WTC11 (cell line): Measurements from ENCODE around the gene LIMK1. TPM values are rescaled to one million over a fixed set of nuclear protein-coding genes. Genes with fewer than 3 reads are reported as not detected.

Experiments used
- ATAC-seq: fragments of 200-7000 bp; cut with Tn5 transposase; 2 replicates; pipeline ENCODE4 v1.10.0; 2021; ENCODE audit warnings: mild to moderate bottlenecking, moderate library complexity
- CTCF ChIA-PET: fragments of 300-600 bp; sonication (Branson Sonifier 250); formaldehyde crosslinking; loops from one replicate; lab custom pipeline; 2021; ENCODE audit warnings: antibody characterized with exemption; lab: Charles Lee
- POLR2A ChIA-PET: fragments of 350-600 bp; sonication (Branson Sonifier 250); formaldehyde crosslinking; loops from one replicate; lab custom pipeline; 2021; ENCODE audit warnings: antibody characterized with exemption; lab: Charles Lee
- DNase-seq: peaks from one replicate; pipeline ENCODE4 v3.0.0; 2021; ENCODE audit warnings: low spot score
- H3K27ac Mint-ChIP-seq: 2 replicates; pipeline ENCODE4 v1.8.0; 2021; ENCODE audit warnings: mixed read lengths
- H3K27me3 Mint-ChIP-seq: 2 replicates; pipeline ENCODE4 v1.8.0; 2021; ENCODE audit warnings: low read depth, mild to moderate bottlenecking, moderate library complexity, mixed read lengths
- H3K36me3 Mint-ChIP-seq: 2 replicates; pipeline ENCODE4 v1.8.0; 2021; ENCODE audit warnings: mixed read lengths
- H3K4me1 Mint-ChIP-seq: 2 replicates; pipeline ENCODE4 v1.8.0; 2022; ENCODE audit warnings: mixed read lengths
- H3K4me3 Mint-ChIP-seq: 2 replicates; pipeline ENCODE4 v1.8.0; 2021; ENCODE audit warnings: mild to moderate bottlenecking, moderate library complexity, mixed read lengths
- H3K9me3 Mint-ChIP-seq: 2 replicates; pipeline ENCODE4 v1.8.0; 2021; ENCODE audit warnings: mixed read lengths
- ATF1 ChIP-seq: sonication (generic); formaldehyde crosslinking; IDR thresholded peaks from 2 replicates; pipeline ENCODE4 v1.8.1; 2023; ENCODE audit warnings: mild to moderate bottlenecking, moderate library complexity, missing genetic modification reagents
- ELF4 ChIP-seq: sonication (generic); formaldehyde crosslinking; IDR thresholded peaks from 2 replicates; pipeline ENCODE4 v1.8.1; 2022; ENCODE audit warnings: low read depth, mild to moderate bottlenecking, moderate library complexity, missing genetic modification reagents
- ETV6 ChIP-seq: sonication (generic); formaldehyde crosslinking; IDR thresholded peaks from 2 replicates; pipeline ENCODE4 v1.8.1; 2022; ENCODE audit warnings: mild to moderate bottlenecking, missing genetic modification reagents
- FOXJ3 ChIP-seq: sonication (generic); formaldehyde crosslinking; IDR thresholded peaks from 2 replicates; pipeline ENCODE4 v1.9.0; 2021; ENCODE audit warnings: missing genetic modification reagents, mild to moderate bottlenecking, borderline replicate concordance
- FOXK1 ChIP-seq: sonication (generic); formaldehyde crosslinking; IDR thresholded peaks from 2 replicates; pipeline ENCODE4 v1.8.0; 2022; ENCODE audit warnings: mild to moderate bottlenecking, moderate library complexity, missing genetic modification reagents
- FOXP1 ChIP-seq: sonication (generic); formaldehyde crosslinking; IDR thresholded peaks from 2 replicates; pipeline ENCODE4 v1.8.0; 2022; ENCODE audit warnings: missing genetic modification reagents, mild to moderate bottlenecking, moderate library complexity, borderline replicate concordance
- GTF2I ChIP-seq: fragments of 250-450 bp; sonication (Bioruptor Pico); conservative IDR thresholded peaks from 2 replicates; pipeline ENCODE4 v1.4.0; 2021; ENCODE audit warnings: mild to moderate bottlenecking
- IRF1 ChIP-seq: sonication (generic); formaldehyde crosslinking; IDR thresholded peaks from 2 replicates; pipeline ENCODE4 v1.8.0; 2023; ENCODE audit warnings: missing genetic modification reagents
- JUN ChIP-seq: sonication (generic); formaldehyde crosslinking; IDR thresholded peaks from 2 replicates; pipeline ENCODE4 v1.8.0; 2023; ENCODE audit warnings: mild to moderate bottlenecking, missing genetic modification reagents
- MLX ChIP-seq: sonication (generic); formaldehyde crosslinking; IDR thresholded peaks from 2 replicates; pipeline ENCODE4 v1.8.1; 2023; ENCODE audit warnings: mild to moderate bottlenecking, missing genetic modification reagents, moderate library complexity
- MYBL2 ChIP-seq: sonication (generic); formaldehyde crosslinking; IDR thresholded peaks from 2 replicates; pipeline ENCODE4 v1.8.1; 2023; ENCODE audit warnings: mild to moderate bottlenecking, moderate library complexity, missing genetic modification reagents
- NR2C2 ChIP-seq: sonication (generic); formaldehyde crosslinking; IDR thresholded peaks from 2 replicates; pipeline ENCODE4 v1.8.0; 2022; ENCODE audit warnings: mild to moderate bottlenecking, missing genetic modification reagents
- NR3C1 ChIP-seq: sonication (generic); formaldehyde crosslinking; conservative IDR thresholded peaks from 2 replicates; pipeline ENCODE4 v1.8.1; 2023; ENCODE audit warnings: low read depth, mild to moderate bottlenecking, missing genetic modification reagents
- PRDM15 ChIP-seq: sonication (generic); formaldehyde crosslinking; IDR thresholded peaks from 2 replicates; pipeline ENCODE4 v1.8.0; 2022; ENCODE audit warnings: missing genetic modification reagents
- PRRX2 ChIP-seq: fragments of 250-450 bp; sonication (Bioruptor Pico); IDR thresholded peaks from 2 replicates; pipeline ENCODE4 v1.8.0; 2021; ENCODE audit warnings: mild to moderate bottlenecking
- RORB ChIP-seq: fragments of 250-450 bp; sonication (Bioruptor Pico); IDR thresholded peaks from 2 replicates; pipeline ENCODE4 v1.9.0; 2021; ENCODE audit warnings: mild to moderate bottlenecking
- SMAD4 ChIP-seq: sonication (generic); formaldehyde crosslinking; IDR thresholded peaks from 2 replicates; pipeline ENCODE4 v1.8.0; 2022; ENCODE audit warnings: mild to moderate bottlenecking, missing genetic modification reagents
- TCF7 ChIP-seq: sonication (generic); formaldehyde crosslinking; IDR thresholded peaks from 2 replicates; pipeline ENCODE4 v1.8.0; 2022; ENCODE audit warnings: mild to moderate bottlenecking, low read depth, missing genetic modification reagents, moderate library complexity
- TEAD1 ChIP-seq: sonication (generic); formaldehyde crosslinking; IDR thresholded peaks from 2 replicates; pipeline ENCODE4 v1.8.0; 2022; ENCODE audit warnings: mild to moderate bottlenecking, missing genetic modification reagents
- ZBTB43 ChIP-seq: sonication (generic); formaldehyde crosslinking; IDR thresholded peaks from 2 replicates; pipeline ENCODE4 v1.8.1; 2023; ENCODE audit warnings: mild to moderate bottlenecking, missing genetic modification reagents
- ZNF138 ChIP-seq: sonication (generic); formaldehyde crosslinking; conservative IDR thresholded peaks from 2 replicates; pipeline ENCODE4 v1.8.1; 2022; ENCODE audit warnings: mild to moderate bottlenecking, moderate library complexity, missing genetic modification reagents
- ZNF219 ChIP-seq: sonication (generic); formaldehyde crosslinking; IDR thresholded peaks from 2 replicates; pipeline ENCODE4 v1.8.0; 2023; ENCODE audit warnings: missing genetic modification reagents, mild to moderate bottlenecking, borderline replicate concordance
- ZNF416 ChIP-seq: fragments of 250-450 bp; sonication (Bioruptor Pico); IDR thresholded peaks from 2 replicates; pipeline ENCODE4 v1.9.0; 2021; ENCODE audit warnings: mild to moderate bottlenecking, inconsistent platforms
- total RNA-seq: library from RNA; stranded (reverse); gene quantifications from 3 replicates; pipeline ENCODE4 v1.2.3, GENCODE V29; 2021
- TF ChIP-seq, protein P1 (sequence below): sonication (generic); formaldehyde crosslinking; IDR thresholded peaks from 2 replicates; pipeline ENCODE4 v1.8.1; 2022; ENCODE audit warnings: low read depth, mild to moderate bottlenecking, moderate library complexity, missing genetic modification reagents, borderline replicate concordance
- TF ChIP-seq, protein P2 (sequence below): fragments of 200-600 bp; IDR thresholded peaks from 2 replicates; pipeline ENCODE4 v1.8.0; 2022; ENCODE audit warnings: antibody characterized with exemption
- TF ChIP-seq, protein P3 (sequence below): fragments of 250-450 bp; sonication (Bioruptor Pico); IDR thresholded peaks from 2 replicates; pipeline ENCODE4 v1.8.0; 2021; ENCODE audit warnings: mild to moderate bottlenecking

The LIMK1 gene
- total RNA-seq, 1 experiment from 2014 or later, result 85.4 TPM

- POLR2A ChIA-PET, result interaction anchor here (0.6 kb wide), 1 partner anchor 366 kb away, joined by 4 read pairs; no protein-coding TSS in a partner anchor
- Mint-ChIP-seq H3K9me3 (no peaks in the 10 kb centered on the region), H3K27ac (no peak overlapping the region)
- TF ChIP-seq MYBL2, result no peak
- no peak for TF ChIP-seq FOXJ3 (CRISPR knock-in tag)
- no peak for TF ChIP-seq ZNF219 (CRISPR knock-in tag)
- no peak for TF ChIP-seq ZNF416 (CRISPR knock-in tag)
- no peak for TF ChIP-seq MLX (CRISPR knock-in tag)
- no peak for TF ChIP-seq RORB
- no peak for TF ChIP-seq TEAD1 (CRISPR knock-in tag)
- TF ChIP-seq FOXK1 (CRISPR knock-in tag), result no peak
- no peak for TF ChIP-seq ATF1 (CRISPR knock-in tag)
- no peak for TF ChIP-seq JUN
- TF ChIP-seq, protein P1, sequence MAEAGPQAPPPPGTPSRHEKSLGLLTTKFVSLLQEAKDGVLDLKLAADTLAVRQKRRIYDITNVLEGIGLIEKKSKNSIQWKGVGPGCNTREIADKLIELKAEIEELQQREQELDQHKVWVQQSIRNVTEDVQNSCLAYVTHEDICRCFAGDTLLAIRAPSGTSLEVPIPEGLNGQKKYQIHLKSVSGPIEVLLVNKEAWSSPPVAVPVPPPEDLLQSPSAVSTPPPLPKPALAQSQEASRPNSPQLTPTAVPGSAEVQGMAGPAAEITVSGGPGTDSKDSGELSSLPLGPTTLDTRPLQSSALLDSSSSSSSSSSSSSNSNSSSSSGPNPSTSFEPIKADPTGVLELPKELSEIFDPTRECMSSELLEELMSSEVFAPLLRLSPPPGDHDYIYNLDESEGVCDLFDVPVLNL, result no peak
- no peak for TF ChIP-seq ETV6 (CRISPR knock-in tag)
- no peak for TF ChIP-seq PRRX2
- no peak for TF ChIP-seq PRDM15 (CRISPR knock-in tag)
- TF ChIP-seq NR3C1, result no peak
- no peak for TF ChIP-seq NR2C2 (CRISPR knock-in tag)
- TF ChIP-seq, protein P2, sequence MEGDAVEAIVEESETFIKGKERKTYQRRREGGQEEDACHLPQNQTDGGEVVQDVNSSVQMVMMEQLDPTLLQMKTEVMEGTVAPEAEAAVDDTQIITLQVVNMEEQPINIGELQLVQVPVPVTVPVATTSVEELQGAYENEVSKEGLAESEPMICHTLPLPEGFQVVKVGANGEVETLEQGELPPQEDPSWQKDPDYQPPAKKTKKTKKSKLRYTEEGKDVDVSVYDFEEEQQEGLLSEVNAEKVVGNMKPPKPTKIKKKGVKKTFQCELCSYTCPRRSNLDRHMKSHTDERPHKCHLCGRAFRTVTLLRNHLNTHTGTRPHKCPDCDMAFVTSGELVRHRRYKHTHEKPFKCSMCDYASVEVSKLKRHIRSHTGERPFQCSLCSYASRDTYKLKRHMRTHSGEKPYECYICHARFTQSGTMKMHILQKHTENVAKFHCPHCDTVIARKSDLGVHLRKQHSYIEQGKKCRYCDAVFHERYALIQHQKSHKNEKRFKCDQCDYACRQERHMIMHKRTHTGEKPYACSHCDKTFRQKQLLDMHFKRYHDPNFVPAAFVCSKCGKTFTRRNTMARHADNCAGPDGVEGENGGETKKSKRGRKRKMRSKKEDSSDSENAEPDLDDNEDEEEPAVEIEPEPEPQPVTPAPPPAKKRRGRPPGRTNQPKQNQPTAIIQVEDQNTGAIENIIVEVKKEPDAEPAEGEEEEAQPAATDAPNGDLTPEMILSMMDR, result no peak
- TF ChIP-seq, all 79 proteins: peak for 0
- ATAC-seq (no peak), DNase-seq (no peak)
- Mint-ChIP-seq H3K4me1 (0 out of 2 replicates have a peak, but pooled peaks cover 2% of the 10 kb centered on the region), H3K4me3 (no peak overlapping the region), H3K36me3 (no peaks in the 10 kb centered on the region), H3K27me3 (no peaks in the 10 kb centered on the region; the same call in 1 of the 2 replicates)
- CTCF ChIA-PET, result interaction anchor here (1.0 to 5.7 kb wide), 10 partner anchors 14 to 140 kb away, joined by 4 to 38 read pairs (median 9); partner anchors contain the start of gene LIMK1
Observed at GRCh38 chr7:74066626-74067025, 17.0 kb upstream of the LIMK1 start.

GRCh38 chr7:74068378-74069085 is 15.1 kb upstream of the LIMK1 start:
- Mint-ChIP-seq H3K36me3 (no peaks in the 10 kb centered on the region), H3K4me1 (0 out of 2 replicates have a peak, but pooled peaks cover 2% of the 10 kb centered on the region), H3K9me3 (no peaks in the 10 kb centered on the region), H3K27ac (no peak overlapping the region), H3K27me3 (no peaks in the 10 kb centered on the region; the same call in 1 of the 2 replicates), H3K4me3 (no peak overlapping the region)
- no peak for ATAC-seq
- ChIA-PET POLR2A (interaction anchor here (0.5 to 1.1 kb wide), 2 partner anchors 15 to 193 kb away, joined by 3 to 5 read pairs; partner anchors contain the start of gene LIMK1), CTCF (interaction anchor here (0.5 to 5.7 kb wide), 15 partner anchors 12 to 333 kb away, joined by 3 to 38 read pairs (median 5); partner anchors contain the start of gene LIMK1)
- DNase-seq, result no peak
- TF ChIP-seq ZBTB43 (CRISPR knock-in tag) (no peak), FOXP1 (CRISPR knock-in tag) (no peak), TCF7 (CRISPR knock-in tag) (no peak), IRF1 (CRISPR knock-in tag) (no peak), GTF2I (CRISPR knock-in tag) (no peak), ELF4 (no peak), MYBL2 (no peak), ATF1 (CRISPR knock-in tag) (no peak), SMAD4 (CRISPR knock-in tag) (no peak), ZNF138 (no peak)
- TF ChIP-seq, protein P3, sequence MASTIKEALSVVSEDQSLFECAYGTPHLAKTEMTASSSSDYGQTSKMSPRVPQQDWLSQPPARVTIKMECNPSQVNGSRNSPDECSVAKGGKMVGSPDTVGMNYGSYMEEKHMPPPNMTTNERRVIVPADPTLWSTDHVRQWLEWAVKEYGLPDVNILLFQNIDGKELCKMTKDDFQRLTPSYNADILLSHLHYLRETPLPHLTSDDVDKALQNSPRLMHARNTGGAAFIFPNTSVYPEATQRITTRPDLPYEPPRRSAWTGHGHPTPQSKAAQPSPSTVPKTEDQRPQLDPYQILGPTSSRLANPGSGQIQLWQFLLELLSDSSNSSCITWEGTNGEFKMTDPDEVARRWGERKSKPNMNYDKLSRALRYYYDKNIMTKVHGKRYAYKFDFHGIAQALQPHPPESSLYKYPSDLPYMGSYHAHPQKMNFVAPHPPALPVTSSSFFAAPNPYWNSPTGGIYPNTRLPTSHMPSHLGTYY (CRISPR knock-in tag), result no peak
